CD14-positive monocyte (primary cell): ENCODE data around the gene GNB5. TPM values are rescaled to one million over a fixed set of nuclear protein-coding genes. Genes with fewer than 3 reads are reported as not detected.
A peak's percentile ranks its signal among the peaks of the same experiment; 100 is the strongest.

ENCODE experiments used
- DNase-seq, 3 donors: peaks; one replicate each; pipeline ENCODE4 v3.0.0-alpha.2; 2011 to 2022
- H2AFZ ChIP-seq: 2 replicates; pipeline ENCODE4 v1.6.0; 2012; ENCODE audit warnings: mild to moderate bottlenecking, low read depth, low read length, inconsistent platforms; ENCODE audit not compliant: insufficient read depth, poor library complexity, severe bottlenecking
- H3K27ac ChIP-seq, 2 donors: 1 replicate in 1 of 2; 2 replicates in 1 of 2; pipeline ENCODE4 v1.5.1; 2012 to 2013; ENCODE audit warnings: low read length in 2 of 2, control low read depth in 1 of 2, inconsistent platforms in 1 of 2, low read depth in 1 of 2, mild to moderate bottlenecking in 1 of 2
- H3K27me3 ChIP-seq, 2 donors: one replicate each; pipeline versions ENCODE4 v1.6.0 to v1.6.1; 2011 to 2013; ENCODE audit warnings: low read length in 2 of 2; ENCODE audit not compliant: control insufficient read depth in 2 of 2, insufficient read depth in 2 of 2
- H3K36me3 ChIP-seq, 2 donors: replicated peaks in 1 of 2; 1 replicate in 1 of 2; 2 replicates in 1 of 2; pipeline versions ENCODE4 v1.5.1 to v1.6.1; 2012 to 2013; ENCODE audit warnings: low read length in 2 of 2, control low read depth in 1 of 2, inconsistent platforms in 1 of 2, mild to moderate bottlenecking in 1 of 2; ENCODE audit not compliant: insufficient read depth in 2 of 2, control insufficient read depth in 1 of 2
- H3K4me1 ChIP-seq, 2 donors: 1 replicate in 1 of 2; 2 replicates in 1 of 2; pipeline versions ENCODE4 v1.5.1 to v1.6.1; 2012 to 2013; ENCODE audit warnings: low read length in 2 of 2, control low read depth in 1 of 2, inconsistent platforms in 1 of 2, mild to moderate bottlenecking in 1 of 2, moderate library complexity in 1 of 2; ENCODE audit not compliant: insufficient read depth in 2 of 2, control insufficient read depth in 1 of 2
- H3K4me2 ChIP-seq: replicated peaks from 2 replicates; pipeline ENCODE3; 2012; ENCODE audit warnings: low read length, moderate library complexity, mild to moderate bottlenecking; ENCODE audit not compliant: poor library complexity, severe bottlenecking; ENCODE audit errors: extremely low read depth
- H3K4me3 ChIP-seq, 3 experiments: fragments of 200-600 bp in 1 of 3; sonication (generic) in 1 of 3; replicated peaks in 1 of 3; 1 replicate in 2 of 3; 2 replicates in 1 of 3; pipeline ENCODE4 v1.5.1; 2011 to 2013; ENCODE audit warnings: low read length in 3 of 3, mild to moderate bottlenecking in 3 of 3, control low read depth in 2 of 3, low read depth in 2 of 3, inconsistent platforms in 1 of 3, moderate library complexity in 1 of 3
- H3K79me2 ChIP-seq: 2 replicates; pipeline ENCODE4 v1.6.0; 2012; ENCODE audit warnings: mild to moderate bottlenecking, control low read depth, inconsistent platforms, low read length, moderate library complexity; ENCODE audit not compliant: insufficient read depth
- H3K9ac ChIP-seq: 2 replicates; pipeline ENCODE4 v1.6.0; 2017; ENCODE audit warnings: low read length, mild to moderate bottlenecking; ENCODE audit not compliant: insufficient read depth, poor library complexity, severe bottlenecking
- H3K9me3 ChIP-seq, 2 donors: replicated peaks in 1 of 2; 1 replicate in 1 of 2; 2 replicates in 1 of 2; pipeline versions ENCODE4 v1.5.1 to v1.6.1; 2012 to 2013; ENCODE audit warnings: low read length in 2 of 2, control low read depth in 1 of 2; ENCODE audit not compliant: control insufficient read depth in 1 of 2, insufficient read depth in 1 of 2
- H4K20me1 ChIP-seq: 2 replicates; pipeline ENCODE4 v1.6.0; 2012; ENCODE audit warnings: mild to moderate bottlenecking, low read length, control low read depth, moderate library complexity; ENCODE audit not compliant: insufficient read depth
- H3K27ac Mint-ChIP-seq, 7 donors: one replicate each; pipeline ENCODE4 v1.8.0; 2020; ENCODE audit warnings: mild to moderate bottlenecking in 7 of 7, mixed read lengths in 7 of 7, moderate library complexity in 6 of 7, inconsistent platforms in 2 of 7
- H3K27me3 Mint-ChIP-seq, 3 donors: one replicate each; pipeline ENCODE4 v1.8.0; 2021 to 2022; ENCODE audit warnings: low read depth in 3 of 3, mild to moderate bottlenecking in 3 of 3, mixed read lengths in 3 of 3, moderate library complexity in 3 of 3, inconsistent platforms in 1 of 3
- H3K36me3 Mint-ChIP-seq, 2 donors: one replicate each; pipeline ENCODE4 v1.8.0; 2020; ENCODE audit warnings: mixed read lengths in 2 of 2, inconsistent platforms in 1 of 2, mild to moderate bottlenecking in 1 of 2
- H3K4me1 Mint-ChIP-seq: one replicate; pipeline ENCODE4 v1.8.0; 2020; ENCODE audit warnings: mild to moderate bottlenecking, mixed read lengths
- H3K4me3 Mint-ChIP-seq, 2 donors: one replicate each; pipeline ENCODE4 v1.8.0; 2020; ENCODE audit warnings: mild to moderate bottlenecking in 2 of 2, mixed read lengths in 2 of 2, moderate library complexity in 1 of 2
- H3K9me3 Mint-ChIP-seq, 7 donors: one replicate each; pipeline ENCODE4 v1.8.0; 2020 to 2022; ENCODE audit warnings: mixed read lengths in 7 of 7, mild to moderate bottlenecking in 6 of 7, moderate library complexity in 6 of 7, inconsistent platforms in 2 of 7
- CTCF ChIP-seq: fragments of 200-600 bp; IDR thresholded peaks from one replicate; pipeline ENCODE4 v1.8.0; 2022; ENCODE audit warnings: antibody characterized with exemption, mild to moderate bottlenecking
- WGBS: methylation state at CpG from one replicate; pipeline ENCODE4 v1.1.5; 2013; ENCODE audit warnings: missing lambda C conversion rate; ENCODE audit not compliant: insufficient coverage; 5-methylcytosine and 5-hydroxymethylcytosine counted together
- intact Hi-C, 2 donors: fragments of 100-400 bp; cut with micrococcal nuclease; formaldehyde crosslinking; loops; one replicate each; pipeline versions ENCODE4 v1.15.0 to v1.15.1; 2023
- polyA plus RNA-seq, 3 donors: library from polyadenylated mRNA; depleted of rRNA in 1 of 3; unstranded in 2 of 3; stranded (reverse) in 1 of 3; fragments of 300-500 nt in 2 of 3; fragments of >200 nt in 1 of 3; fragmentation: Illumina TruSeq in 2 of 3; gene quantifications; 1 replicate in 2 of 3; 2 replicates in 1 of 3; pipeline ENCODE4 v1.2.3, GENCODE V29; 2012 to 2021

The GNB5 gene
- polyA plus RNA-seq, 3 donors, result 3.1 to 5.4 (median 4.3) TPM

GRCh38 chr15:52080031-52080430 is 111.2 kb downstream of the GNB5 start:
- H3K27ac ChIP-seq, result no peak overlapping the region
- peaks cover 20 to 27% of the 10 kb centered on the region in 2 donors for H3K4me1 ChIP-seq
- H2AFZ ChIP-seq, result no peak overlapping the region
- intact Hi-C loops, result loop anchor here (2.0 to 10.0 kb wide), 2 partner anchors 55 to 57 kb away; no protein-coding TSS in a partner anchor
- Mint-ChIP-seq H3K27me3 (peaks cover 0 to 7% (median 0%) of the 10 kb centered on the region in 3 donors), H3K9me3 (no peaks in the 10 kb centered on the region), H3K4me1 (peaks cover 40% of the 10 kb centered on the region), H3K4me3 (no peak overlapping the region), H3K36me3 (no peaks in the 10 kb centered on the region), H3K27ac (no peak overlapping the region)
- no peaks in the 10 kb centered on the region for H3K9me3 ChIP-seq
- no peak overlapping the region for H3K4me3 ChIP-seq
- TF ChIP-seq CTCF, result no peak
- no peaks in the 10 kb centered on the region for H3K79me2 ChIP-seq
- WGBS, result no CpG with 5 or more reads among the region's 5 CpGs
- DNase-seq, result no peak
- no peaks in the 10 kb centered on the region for H3K27me3 ChIP-seq
- no peaks in the 10 kb centered on the region for H4K20me1 ChIP-seq
- H3K4me2 ChIP-seq, result no peak overlapping the region
- H3K36me3 ChIP-seq, result no peaks in the 10 kb centered on the region
- no peak overlapping the region for H3K9ac ChIP-seq

- H3K4me1 Mint-ChIP-seq, result peaks cover 40% of the 10 kb centered on the region
- no peak overlapping the region for H3K9ac ChIP-seq
- peak; percentile 60 to 78 (median 73) for DNase-seq
- H3K27me3 Mint-ChIP-seq, result peaks cover 0 to 5% (median 0%) of the 10 kb centered on the region in 3 donors
- H3K9me3 Mint-ChIP-seq, result no peaks in the 10 kb centered on the region
- H3K36me3 Mint-ChIP-seq, result no peaks in the 10 kb centered on the region
- peak overlapping the region in 1 of 7 donors; percentile 34 for H3K27ac Mint-ChIP-seq
- no peaks in the 10 kb centered on the region for H3K9me3 ChIP-seq
- no peak overlapping the region for H3K27ac ChIP-seq
- H2AFZ ChIP-seq, result no peak overlapping the region
- 85% methylated on average over 4 of the region's 13 CpGs for WGBS
- TF ChIP-seq CTCF, result peak; percentile 97
- no peak overlapping the region for H3K4me2 ChIP-seq
- H4K20me1 ChIP-seq, result no peaks in the 10 kb centered on the region
- H3K27me3 ChIP-seq, result no peaks in the 10 kb centered on the region
- H3K79me2 ChIP-seq, result no peaks in the 10 kb centered on the region
- no peak overlapping the region for H3K4me3 Mint-ChIP-seq
- H3K4me3 ChIP-seq, result no peak overlapping the region
- intact Hi-C loops, result loop anchor here (5.0 kb wide), 1 partner anchor 97 kb away; no protein-coding TSS in a partner anchor
- no peaks in the 10 kb centered on the region for H3K36me3 ChIP-seq
- H3K4me1 ChIP-seq, result peaks cover 20 to 27% of the 10 kb centered on the region in 2 donors
These were observed 112.1 kb downstream of the GNB5 start for GRCh38 chr15:52078876-52079700.
